Heart right ventricle (tissue), 16 donors: ENCODE data around the gene ZNF136. TPM values are rescaled to one million over a fixed set of nuclear protein-coding genes. Genes with fewer than 3 reads are reported as not detected.

Experiments used
- ATAC-seq, 8 donors: fragments of 200-7000 bp; cut with Tn5 transposase; one replicate each; pipeline ENCODE4 v1.9.1; 2020; ENCODE audit warnings: mild to moderate bottlenecking in 8 of 8, moderate library complexity in 8 of 8, moderate number of reproducible peaks in 1 of 8
- DNase-seq, 2 donors: peaks; one replicate each; pipeline ENCODE4 v3.0.0-alpha.2; 2020
- H3K27ac ChIP-seq, 10 donors: fragments of 200-600 bp; sonication (generic) in 2 of 10; one replicate each; pipeline versions ENCODE4 v1.5.0 to v1.8.0; 2020 to 2022; ENCODE audit warnings: mild to moderate bottlenecking in 3 of 10
- H3K27me3 ChIP-seq, 7 donors: fragments of 200-600 bp; one replicate each; pipeline ENCODE4 v1.8.0; 2021 to 2022; ENCODE audit warnings: mild to moderate bottlenecking in 2 of 7
- H3K36me3 ChIP-seq, 9 donors: fragments of 200-600 bp; sonication (generic) in 1 of 9; one replicate each; pipeline versions ENCODE4 v1.5.0 to v1.8.0; 2020 to 2022; ENCODE audit warnings: mild to moderate bottlenecking in 2 of 9
- H3K4me1 ChIP-seq, 9 donors: fragments of 200-600 bp; sonication (generic) in 1 of 9; one replicate each; pipeline versions ENCODE4 v1.5.0 to v1.8.0; 2020 to 2022; ENCODE audit warnings: mild to moderate bottlenecking in 4 of 9
- H3K4me3 ChIP-seq, 10 donors: fragments of 200-600 bp; sonication (generic) in 2 of 10; one replicate each; pipeline versions ENCODE4 v1.5.0 to v1.8.0; 2020 to 2022; ENCODE audit warnings: mild to moderate bottlenecking in 7 of 10, moderate library complexity in 2 of 10
- H3K9me3 ChIP-seq, 11 donors: fragments of 200-600 bp in 10 of 11; sonication (generic) in 2 of 11; one replicate each; pipeline versions ENCODE4 v1.5.0 to v1.8.0; 2013 to 2022; ENCODE audit warnings: mild to moderate bottlenecking in 2 of 11, control low read depth in 1 of 11, moderate library complexity in 1 of 11
- CTCF ChIP-seq, 9 donors: fragments of 200-600 bp; sonication (generic) in 2 of 9; IDR thresholded peaks; one replicate each; pipeline versions ENCODE4 v1.5.0 to v1.8.0; 2021 to 2022; ENCODE audit warnings: antibody characterized with exemption in 9 of 9, mild to moderate bottlenecking in 5 of 9, moderate library complexity in 1 of 9
- WGBS, 2 donors: extraction: QIAGEN DNeasy Blood & Tissue Kit; methylation state at CpG; one replicate each; pipeline ENCODE4 v1.1.7; 2013; ENCODE audit warnings: inconsistent platforms in 1 of 2; 5-methylcytosine and 5-hydroxymethylcytosine counted together
- intact Hi-C, 10 donors: fragments of 100-400 bp; cut with DNase I; formaldehyde crosslinking; loops; one replicate each; pipeline versions ENCODE4 v1.11.1 to v1.14.2; 2022
- polyA plus RNA-seq, 2 donors: library from polyadenylated mRNA; stranded (reverse); fragments of 200-250 nt; gene quantifications; one replicate each; pipeline ENCODE4 v1.2.3, GENCODE V29; 2013
- total RNA-seq, 10 donors: library from RNA; stranded (reverse); fragmentation: NEBNext Ultra II Directional in 3 of 10; extraction: Animal tissue kit (Norgen Biotek cat#: 25700) in 3 of 10; gene quantifications; one replicate each; pipeline versions ENCODE4 v1.2.1 to v1.2.4, GENCODE V29; 2021 to 2023
- donor health status: Arrhythmogenic right ventricular cardiomyopathy.
- donor health status: ischemic (EF 13 %, LVEDD 7.1; RV severe dilation, severe dysfunction).
- donor health status: healthy with polysubstance abuse.
- donor health status: DM: no; HTN: yes; CAD: no.
- donor health status: DM: no; HTN: no; CAD: no.
- donor health status: ischemic (EF 25% LVEDD 6.9; RV normal size, moderate dysfunction).
- donor health status: ischemic (EF 25% LVEDD 5.7; RV mildly dilated, moderate dysfunction).
- donor health status: healthy.
- donor health status: DM: yes; HTN: yes; CAD: no.
- donor health status: Ischemic cardiomyopathy.
- donor health status: ischemic (EF 35%, LVEDD 5.7; RV mildly dilated, moderate dysfunction).
- donor health status: nonischemic (EF 11% LVEDD 7.7; RV severe dilation, severe dysfunction).
- donor health status: DM: yes; HTN: yes; CAD: no.
- donor health status: PGD.
- donor health status: ischemic (EF 29% LVEDD 5.4; RV normal size, mild dysfunction).
- donor health status: nonischemic (EF 23%, LVEDD 6.1; RV moderate dilation, normal function).

The ZNF136 gene
- total and polyA plus RNA-seq, 12 donors: 2.0 to 7.1 (median 4.5) TPM

DNA sequence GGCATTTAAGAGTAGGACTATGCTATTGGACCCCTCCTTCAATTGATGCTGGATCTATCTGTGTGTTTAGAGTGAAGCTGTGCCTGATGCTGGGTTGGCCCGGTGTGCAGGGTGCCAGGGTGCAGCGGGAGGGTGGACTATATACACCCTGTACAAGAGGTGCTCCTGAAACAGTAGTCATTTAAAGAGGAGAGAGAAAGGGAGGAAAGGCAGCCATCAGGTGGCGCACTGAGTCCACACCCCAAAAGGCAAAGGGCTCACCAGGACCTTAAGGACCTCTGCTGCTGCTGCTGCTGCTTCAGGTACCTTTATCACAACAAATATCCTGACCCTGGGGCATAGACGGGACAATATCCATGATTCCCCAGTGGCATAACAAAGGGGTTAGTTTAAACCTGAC, 39.4 kb downstream of the ZNF136 start:
- intact Hi-C loops: loop anchor here in 3 of 10 donors (5.0 to 10.0 kb wide), 3 partner anchors 163 to 473 kb away; partner anchors contain the start of gene ZNF442 (in 2 of the 3)
- 45 to 52% methylated on average over 4 of the region's 4 CpGs for WGBS, 2 donors

DNA sequence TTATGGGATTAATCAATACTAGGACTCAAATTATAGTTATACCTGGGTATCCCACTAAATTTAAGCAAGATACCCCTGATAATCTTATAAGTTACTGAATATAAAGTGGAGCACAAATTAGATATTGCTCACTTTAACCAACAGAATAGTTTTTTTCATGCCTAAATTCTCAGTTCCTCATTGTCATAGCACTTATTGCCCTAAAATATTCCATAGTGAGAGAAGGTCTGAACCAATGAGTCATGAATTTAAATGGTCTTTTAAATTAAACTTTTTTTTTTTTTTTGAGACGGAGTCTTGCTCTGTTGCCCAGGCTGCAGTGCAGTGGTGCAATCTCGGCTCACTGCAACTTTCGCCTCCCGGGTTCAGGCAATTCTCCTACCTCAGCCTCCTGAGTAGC, 42.4 kb downstream of the ZNF136 start:
- intact Hi-C loops: loop anchor here in 2 of 10 donors (10.0 kb wide), 2 partner anchors 160 to 470 kb away; partner anchors contain the start of gene ZNF442 (in 1 of the 2)
- ATAC-seq: no peak
- Histone ChIP-seq H3K36me3 (peaks cover 0 to 32% (median 6%) of the 10 kb centered on the region in 9 donors), H3K9me3 (peaks cover 0 to 82% (median 29%) of the 10 kb centered on the region in 11 donors), H3K4me3 (no peak overlapping the region), H3K27ac (no peak overlapping the region), H3K27me3 (no peaks in the 10 kb centered on the region), H3K4me1 (no peaks in the 10 kb centered on the region)
- DNase-seq: no peak
- 97 to 99% methylated on average over 4 of the region's 4 CpGs for WGBS, 2 donors
- no peak for TF ChIP-seq CTCF (IDR thresholded peaks at IDR 0.05)

More for the DNA sequence above, 39.4 kb downstream of the ZNF136 start:
- Histone ChIP-seq H3K9me3 (peaks cover 0 to 81% (median 10%) of the 10 kb centered on the region in 11 donors), H3K4me1 (no peaks in the 10 kb centered on the region), H3K36me3 (peaks cover 0 to 7% (median 0%) of the 10 kb centered on the region in 9 donors), H3K27me3 (no peaks in the 10 kb centered on the region), H3K27ac (no peak overlapping the region), H3K4me3 (no peak overlapping the region)
- ATAC-seq (peak in 5 of 8 donors; percentile 39 to 72 (median 64)), DNase-seq (peak; percentile 16 to 29)
- TF ChIP-seq CTCF (IDR thresholded peaks at IDR 0.05): peak in 7 of 9 donors; percentile 32 to 54 (median 44)

- DNase-seq (no peak), ATAC-seq (no peak)
- Histone ChIP-seq H3K27ac (no peak overlapping the region), H3K4me3 (no peak overlapping the region), H3K27me3 (no peaks in the 10 kb centered on the region), H3K9me3 (peaks cover 0 to 100% (median 29%) of the 10 kb centered on the region in 11 donors), H3K36me3 (peaks cover 0 to 32% (median 6%) of the 10 kb centered on the region in 9 donors), H3K4me1 (no peaks in the 10 kb centered on the region)
- intact Hi-C loops: loop anchor here in 2 of 10 donors (10.0 kb wide), 2 partner anchors 157 to 467 kb away; partner anchors contain the start of gene ZNF442 (in 1 of the 2)
- TF ChIP-seq CTCF (IDR thresholded peaks at IDR 0.05): no peak
- WGBS, 2 donors: 97 to 99% methylated on average over 2 of the region's 2 CpGs
Measured at GRCh38 chr19:12208221-12208620, 45.3 kb downstream of the ZNF136 start.

GRCh38 chr19:12217332-12217731, 54.4 kb downstream of the ZNF136 start:
- H3K4me1 ChIP-seq: no peaks in the 10 kb centered on the region
- peaks cover 0 to 28% (median 0%) of the 10 kb centered on the region in 9 donors for H3K36me3 ChIP-seq
- ATAC-seq: no peak
- no peak for TF ChIP-seq CTCF (IDR thresholded peaks at IDR 0.05)
- H3K4me3 ChIP-seq: no peak overlapping the region
- no peak for DNase-seq
- H3K27me3 ChIP-seq: no peaks in the 10 kb centered on the region
- intact Hi-C loops: no loop called here
- peaks cover 0 to 99% (median 37%) of the 10 kb centered on the region in 11 donors for H3K9me3 ChIP-seq
- H3K27ac ChIP-seq: no peak overlapping the region
